A549 (cell line): ENCODE data around the gene SLC35F4. TPM values are rescaled to one million over a fixed set of nuclear protein-coding genes. Genes with fewer than 3 reads are reported as not detected.

Experiments used
- ATAC-seq, 2 experiments: fragments of 200-7000 bp in 1 of 2; fragments of >200 bp in 1 of 2; cut with Nextera tagmentation in 1 of 2; cut with Tn5 transposase in 1 of 2; 3 replicates each; pipeline versions ENCODE4 v1.8.0 to v1.9.1; 2018 to 2020; ENCODE audit warnings: mild to moderate bottlenecking in 1 of 2, moderate library complexity in 1 of 2
- CTCF ChIA-PET: fragments of 300-600 bp; sonication (Branson Sonifier 250); formaldehyde crosslinking; extraction: SDS; loops from one replicate; lab custom pipeline; 2021; ENCODE audit warnings: antibody characterized with exemption, inconsistent platforms; lab: Yijun Ruan, JAX
- POLR2A ChIA-PET: fragments of 350-600 bp; formaldehyde crosslinking; extraction: SDS; loops from one replicate; lab custom pipeline; 2021; ENCODE audit warnings: antibody characterized with exemption, inconsistent platforms; lab: Yijun Ruan, JAX
- DNase-seq, 2 experiments: peaks; one replicate each; pipeline versions ENCODE4 v3.0.0 to v3.0.0-alpha.2; 2011 to 2016; ENCODE audit warnings: low read depth in 1 of 2, low spot score in 1 of 2
- FAIRE-seq: peaks from 2 replicates; lab custom pipeline; 2011; peaks lifted over from hg19 to GRCh38; lab: Jason Lieb, UNC
- H3K27ac ChIP-seq, 2 experiments: fragments of >200 bp; sonication (Bioruptor Twin); formaldehyde crosslinking; 3 replicates each; pipeline ENCODE4 v1.5.1; 2016 to 2017
- H3K4me1 ChIP-seq: fragments of >200 bp; sonication (Bioruptor Twin); formaldehyde crosslinking; 3 replicates; pipeline ENCODE4 v1.6.1; 2016
- H3K4me2 ChIP-seq: fragments of >200 bp; sonication (Bioruptor Twin); formaldehyde crosslinking; 3 replicates; pipeline ENCODE4 v1.6.1; 2016
- H3K4me3 ChIP-seq: fragments of >200 bp; sonication (Bioruptor Twin); formaldehyde crosslinking; 3 replicates; pipeline ENCODE4 v1.5.1; 2016
- H3K9me3 ChIP-seq: fragments of >200 bp; sonication (Bioruptor Twin); formaldehyde crosslinking; 3 replicates; pipeline ENCODE4 v1.6.1; 2016
- CBX2 ChIP-seq: fragments of 200-600 bp; sonication (generic); IDR thresholded peaks from 2 replicates; pipeline ENCODE4 v1.6.1; 2016; ENCODE audit warnings: low read depth, mild to moderate bottlenecking, borderline replicate concordance
- CHD4 ChIP-seq: fragments of 200-600 bp; sonication (generic); IDR thresholded peaks from 2 replicates; pipeline ENCODE4 v1.6.1; 2016; ENCODE audit warnings: antibody characterized with exemption, mild to moderate bottlenecking, borderline replicate concordance
- EHF ChIP-seq: fragments of 250-450 bp; sonication (Bioruptor Pico); IDR thresholded peaks from 2 replicates; pipeline ENCODE4 v1.5.0; 2020; ENCODE audit warnings: mild to moderate bottlenecking
- ELK1 ChIP-seq: fragments of 150-350 bp; IDR thresholded peaks from 2 replicates; pipeline ENCODE4 v1.6.1; 2014; ENCODE audit warnings: low read depth, mild to moderate bottlenecking, low read length
- FOSB ChIP-seq: fragments of 250-450 bp; sonication (Bioruptor Pico); IDR thresholded peaks from 2 replicates; pipeline ENCODE4 v1.5.0; 2020; ENCODE audit warnings: mild to moderate bottlenecking, moderate library complexity
- HMGXB4 ChIP-seq: fragments of 250-450 bp; sonication (Bioruptor Pico); IDR thresholded peaks from 2 replicates; pipeline ENCODE4 v1.5.0; 2021; ENCODE audit warnings: mild to moderate bottlenecking, moderate library complexity, borderline replicate concordance
- JUNB ChIP-seq: fragments of >200 bp; sonication (Bioruptor Twin); formaldehyde crosslinking; IDR thresholded peaks from 2 replicates; pipeline ENCODE4 v1.6.1; 2016
- MAZ ChIP-seq: fragments of 150-350 bp; IDR thresholded peaks from 2 replicates; pipeline ENCODE4 v1.6.1; 2014; ENCODE audit warnings: antibody characterized with exemption, low read depth, low read length, borderline replicate concordance
- POLR2AphosphoS2 ChIP-seq: conservative IDR thresholded peaks from 2 replicates; pipeline ENCODE4 v1.6.1; 2012; ENCODE audit warnings: low read length, improper control_type of control experiment, inconsistent platforms
- ZFP36 ChIP-seq: fragments of 450-650 bp; IDR thresholded peaks from 2 replicates; pipeline ENCODE4 v1.6.1; 2014; ENCODE audit warnings: borderline replicate concordance; ENCODE audit not compliant: partially characterized antibody
- ZSCAN20 ChIP-seq: fragments of 250-450 bp; sonication (Bioruptor Pico); IDR thresholded peaks from 2 replicates; pipeline ENCODE4 v1.8.0; 2022; ENCODE audit warnings: mild to moderate bottlenecking, moderate library complexity
- WGBS: methylation state at CpG from one replicate; pipeline ENCODE4 v1.1.6; 2017; ENCODE audit errors: missing lambda C conversion rate; 5-methylcytosine and 5-hydroxymethylcytosine counted together
- polyA plus RNA-seq, 4 experiments: library from polyadenylated mRNA; depleted of rRNA in 3 of 4; stranded (reverse); fragments of >200 nt; fragmentation: RNase III in 1 of 4; extraction: RNeasy Plus Mini Kit Qiagen cat#74134 plus additional on column Dnase treatment in 1 of 4; gene quantifications; 2 replicates in 3 of 4; 3 replicates in 1 of 4; pipeline ENCODE4 v1.2.3, GENCODE V29; 2011 to 2017
- TF ChIP-seq, protein P1 (sequence below): IDR thresholded peaks from 2 replicates; pipeline ENCODE4 v1.6.1; 2012
- TF ChIP-seq, protein P2 (sequence below): IDR thresholded peaks from 2 replicates; pipeline ENCODE4 v1.6.1; 2012
- TF ChIP-seq, protein P3 (sequence below): fragments of 200-600 bp; sonication (generic); IDR thresholded peaks from 2 replicates; pipeline ENCODE4 v1.6.1; 2016; ENCODE audit warnings: antibody characterized with exemption, mild to moderate bottlenecking, moderate library complexity

SLC35F4 gene
- polyA plus RNA-seq, 2 of the 4 experiments (the other 2 are of a cell fraction), result not detected

GRCh38 chr14:57582746-57583145, 283.1 kb downstream of the SLC35F4 start:
- H3K4me1 ChIP-seq, result no peaks in the 10 kb centered on the region
- ChIA-PET POLR2A (no interaction called here), CTCF (no interaction called here)
- DNase-seq (no peak), FAIRE-seq (no peak), ATAC-seq (no peak)
- 22% methylated on average over 2 of the region's 2 CpGs for WGBS
- H3K4me2 ChIP-seq, result no peak overlapping the region
- no peaks in the 10 kb centered on the region for H3K9me3 ChIP-seq
- TF ChIP-seq FOSB (CRISPR knock-in tag) (no peak), JUNB (no peak), CHD4 (no peak), CBX2 (no peak)
- no peak overlapping the region for H3K4me3 ChIP-seq
- H3K27ac ChIP-seq, result no peak overlapping the region

- POLR2A ChIA-PET, result no interaction called here
Measured at GRCh38 chr14:57578801-57579200, 287.1 kb downstream of the SLC35F4 start.

GRCh38 chr14:57576498-57576897, 289.4 kb downstream of the SLC35F4 start:
- FAIRE-seq, result no peak

More at GRCh38 chr14:57578801-57579200, 287.1 kb downstream of the SLC35F4 start:
- Histone ChIP-seq H3K27ac (no peak overlapping the region), H3K4me2 (no peak overlapping the region), H3K9me3 (no peaks in the 10 kb centered on the region), H3K4me3 (no peak overlapping the region), H3K4me1 (no peaks in the 10 kb centered on the region)
- FAIRE-seq (no peak), DNase-seq (no peak), ATAC-seq (no peak)
- 17% methylated on average over 4 of the region's 4 CpGs for WGBS
- CTCF ChIA-PET, result no interaction called here
- TF ChIP-seq, protein P1, sequence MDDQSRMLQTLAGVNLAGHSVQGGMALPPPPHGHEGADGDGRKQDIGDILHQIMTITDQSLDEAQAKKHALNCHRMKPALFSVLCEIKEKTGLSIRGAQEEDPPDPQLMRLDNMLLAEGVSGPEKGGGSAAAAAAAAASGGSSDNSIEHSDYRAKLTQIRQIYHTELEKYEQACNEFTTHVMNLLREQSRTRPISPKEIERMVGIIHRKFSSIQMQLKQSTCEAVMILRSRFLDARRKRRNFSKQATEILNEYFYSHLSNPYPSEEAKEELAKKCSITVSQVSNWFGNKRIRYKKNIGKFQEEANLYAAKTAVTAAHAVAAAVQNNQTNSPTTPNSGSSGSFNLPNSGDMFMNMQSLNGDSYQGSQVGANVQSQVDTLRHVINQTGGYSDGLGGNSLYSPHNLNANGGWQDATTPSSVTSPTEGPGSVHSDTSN, result no peak
- no peak for TF ChIP-seq ZFP36

More at GRCh38 chr14:57576498-57576897, 289.4 kb downstream of the SLC35F4 start:
- no peaks in the 10 kb centered on the region for H3K9me3 ChIP-seq
- H3K4me1 ChIP-seq, result no peaks in the 10 kb centered on the region
- H3K4me2 ChIP-seq, result no peak overlapping the region
- POLR2A ChIA-PET, result no interaction called here
- 4% methylated on average over 1 of the region's 1 CpG for WGBS
- TF ChIP-seq ZSCAN20, result no peak
- no peak for TF ChIP-seq POLR2AphosphoS2
- no peak for TF ChIP-seq MAZ
- TF ChIP-seq, protein P2, sequence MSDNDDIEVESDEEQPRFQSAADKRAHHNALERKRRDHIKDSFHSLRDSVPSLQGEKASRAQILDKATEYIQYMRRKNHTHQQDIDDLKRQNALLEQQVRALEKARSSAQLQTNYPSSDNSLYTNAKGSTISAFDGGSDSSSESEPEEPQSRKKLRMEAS, result no peak
- no peak for TF ChIP-seq ELK1
- TF ChIP-seq, protein P3, sequence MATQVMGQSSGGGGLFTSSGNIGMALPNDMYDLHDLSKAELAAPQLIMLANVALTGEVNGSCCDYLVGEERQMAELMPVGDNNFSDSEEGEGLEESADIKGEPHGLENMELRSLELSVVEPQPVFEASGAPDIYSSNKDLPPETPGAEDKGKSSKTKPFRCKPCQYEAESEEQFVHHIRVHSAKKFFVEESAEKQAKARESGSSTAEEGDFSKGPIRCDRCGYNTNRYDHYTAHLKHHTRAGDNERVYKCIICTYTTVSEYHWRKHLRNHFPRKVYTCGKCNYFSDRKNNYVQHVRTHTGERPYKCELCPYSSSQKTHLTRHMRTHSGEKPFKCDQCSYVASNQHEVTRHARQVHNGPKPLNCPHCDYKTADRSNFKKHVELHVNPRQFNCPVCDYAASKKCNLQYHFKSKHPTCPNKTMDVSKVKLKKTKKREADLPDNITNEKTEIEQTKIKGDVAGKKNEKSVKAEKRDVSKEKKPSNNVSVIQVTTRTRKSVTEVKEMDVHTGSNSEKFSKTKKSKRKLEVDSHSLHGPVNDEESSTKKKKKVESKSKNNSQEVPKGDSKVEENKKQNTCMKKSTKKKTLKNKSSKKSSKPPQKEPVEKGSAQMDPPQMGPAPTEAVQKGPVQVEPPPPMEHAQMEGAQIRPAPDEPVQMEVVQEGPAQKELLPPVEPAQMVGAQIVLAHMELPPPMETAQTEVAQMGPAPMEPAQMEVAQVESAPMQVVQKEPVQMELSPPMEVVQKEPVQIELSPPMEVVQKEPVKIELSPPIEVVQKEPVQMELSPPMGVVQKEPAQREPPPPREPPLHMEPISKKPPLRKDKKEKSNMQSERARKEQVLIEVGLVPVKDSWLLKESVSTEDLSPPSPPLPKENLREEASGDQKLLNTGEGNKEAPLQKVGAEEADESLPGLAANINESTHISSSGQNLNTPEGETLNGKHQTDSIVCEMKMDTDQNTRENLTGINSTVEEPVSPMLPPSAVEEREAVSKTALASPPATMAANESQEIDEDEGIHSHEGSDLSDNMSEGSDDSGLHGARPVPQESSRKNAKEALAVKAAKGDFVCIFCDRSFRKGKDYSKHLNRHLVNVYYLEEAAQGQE, result peak; percentile 41; the same call in 1 of the 2 replicates
- no peak for TF ChIP-seq FOSB (CRISPR knock-in tag)
- no peak for TF ChIP-seq HMGXB4 (CRISPR knock-in tag)
- no peak for TF ChIP-seq EHF
- CTCF ChIA-PET, result interaction anchor here (0.9 kb wide), 1 partner anchor 259 kb away, joined by 3 read pairs; no protein-coding TSS in a partner anchor
- H3K27ac ChIP-seq, result no peak overlapping the region
- no peak overlapping the region for H3K4me3 ChIP-seq
- no peak for ATAC-seq
- no peak for DNase-seq
